Islet of Langerhans (tissue), 1 donor: ENCODE data around the gene MMS19.
"Not testable (repeated sequence)": the region's sequence is repeated elsewhere in the genome, so short reads cannot be mapped to it uniquely, and the experiment has no call there.

ENCODE experiments used
- FAIRE-seq: peaks from one replicate; lab custom pipeline; 2011; peaks lifted over from hg19 to GRCh38; lab: Jason Lieb, UNC

MMS19 gene

DNA sequence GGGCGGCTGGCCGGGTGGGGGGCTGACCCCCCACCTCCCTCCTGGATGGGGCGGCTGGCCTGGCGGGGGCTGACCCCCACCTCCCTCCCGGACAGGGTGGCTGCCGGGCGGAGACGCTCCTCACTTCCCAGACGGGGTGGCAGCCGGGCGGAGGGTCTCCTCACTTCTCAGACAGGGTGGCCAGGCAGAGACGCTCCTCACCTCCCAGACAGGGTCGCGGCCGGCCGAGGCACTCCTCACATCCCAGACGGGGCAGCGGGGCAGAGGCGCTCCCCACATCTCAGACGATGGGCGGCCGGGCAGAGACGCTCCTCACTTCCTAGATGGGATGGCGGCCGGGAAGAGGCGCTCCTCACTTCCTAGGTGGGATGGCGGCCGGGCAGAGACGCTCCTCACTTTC is 30.7 kb upstream of the MMS19 start:
- FAIRE-seq, result not testable (repeated sequence)

DNA sequence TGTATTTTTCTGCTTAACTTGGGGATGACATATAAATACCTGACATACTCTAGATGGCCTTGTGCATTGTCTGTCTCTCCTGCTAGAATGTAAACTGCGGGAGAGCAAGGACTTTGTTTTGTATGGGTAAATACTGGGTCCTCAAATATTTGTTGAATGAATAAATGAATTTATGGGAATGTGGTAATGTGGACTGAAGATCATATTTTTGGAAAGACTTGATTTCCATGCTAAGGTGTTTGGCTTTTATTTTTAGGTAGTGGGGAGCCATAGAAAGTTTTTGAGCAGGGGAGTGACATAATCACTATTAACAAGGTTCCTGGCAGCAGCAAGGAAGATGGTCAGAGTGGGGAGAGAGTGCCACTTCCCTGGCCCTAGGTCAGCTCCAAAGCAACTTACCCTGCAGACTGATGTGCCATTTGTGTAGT is 27.5 kb upstream of the MMS19 start:
- FAIRE-seq, result no peak

DNA sequence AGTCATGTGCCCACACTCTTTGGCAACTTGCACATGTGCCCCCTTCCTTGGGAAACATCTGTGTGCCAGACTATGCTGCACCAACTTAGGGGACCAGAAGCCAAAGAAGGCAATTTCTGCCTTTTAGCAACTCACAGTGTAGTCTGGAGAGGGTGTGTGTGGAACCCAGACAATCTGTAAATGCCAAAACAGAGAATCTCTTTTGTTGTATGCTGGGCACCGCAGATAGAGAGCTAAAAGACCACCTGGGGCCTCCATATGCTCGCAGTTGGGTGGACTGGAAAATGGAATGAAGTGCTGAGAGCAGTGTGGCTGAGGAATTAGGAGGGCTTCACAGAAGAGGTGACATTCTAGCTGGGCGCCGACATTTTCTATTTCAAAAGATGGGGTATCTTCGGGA is 26.9 kb upstream of the MMS19 start:
- no peak for FAIRE-seq

DNA sequence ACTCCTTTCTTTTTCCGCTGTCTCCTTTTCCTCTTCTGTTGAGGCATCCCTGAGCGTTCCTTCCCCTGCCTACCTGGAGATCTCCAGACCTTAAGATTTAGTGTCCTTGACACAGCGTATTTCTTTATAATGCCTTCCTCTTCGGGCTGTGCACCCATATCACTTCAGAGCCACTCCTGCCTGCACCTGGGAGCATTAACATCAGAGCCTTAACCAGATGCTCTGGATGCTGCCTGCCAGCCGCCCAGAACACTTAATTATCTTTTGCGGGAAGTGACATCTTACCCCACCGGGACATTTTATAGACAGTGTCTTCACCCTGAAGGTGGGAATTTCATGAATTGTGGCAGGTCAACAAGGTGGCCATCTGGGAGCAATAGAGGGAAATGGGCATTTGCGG is 24.7 kb upstream of the MMS19 start:
- no peak for FAIRE-seq

DNA sequence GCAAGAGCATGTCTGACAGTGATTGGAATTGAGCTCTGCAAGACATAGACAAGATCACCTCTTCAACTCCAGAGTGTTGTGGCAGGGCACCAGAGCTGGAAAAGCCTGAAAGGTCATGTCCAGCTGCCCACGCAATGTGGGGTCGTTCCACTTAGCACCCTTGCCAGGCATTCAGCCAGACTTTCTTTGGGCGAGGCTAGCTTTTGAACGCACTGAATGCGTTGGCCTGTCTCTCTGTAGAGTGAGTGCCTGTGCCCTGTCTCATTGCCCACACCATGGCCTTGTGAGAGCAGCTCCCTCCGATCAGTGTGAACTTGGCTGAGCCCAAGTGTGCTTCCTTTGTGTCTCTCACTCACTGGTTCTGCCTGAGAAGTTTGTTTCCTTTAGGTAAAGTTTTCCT is 23.8 kb upstream of the MMS19 start:
- FAIRE-seq, result no peak

DNA sequence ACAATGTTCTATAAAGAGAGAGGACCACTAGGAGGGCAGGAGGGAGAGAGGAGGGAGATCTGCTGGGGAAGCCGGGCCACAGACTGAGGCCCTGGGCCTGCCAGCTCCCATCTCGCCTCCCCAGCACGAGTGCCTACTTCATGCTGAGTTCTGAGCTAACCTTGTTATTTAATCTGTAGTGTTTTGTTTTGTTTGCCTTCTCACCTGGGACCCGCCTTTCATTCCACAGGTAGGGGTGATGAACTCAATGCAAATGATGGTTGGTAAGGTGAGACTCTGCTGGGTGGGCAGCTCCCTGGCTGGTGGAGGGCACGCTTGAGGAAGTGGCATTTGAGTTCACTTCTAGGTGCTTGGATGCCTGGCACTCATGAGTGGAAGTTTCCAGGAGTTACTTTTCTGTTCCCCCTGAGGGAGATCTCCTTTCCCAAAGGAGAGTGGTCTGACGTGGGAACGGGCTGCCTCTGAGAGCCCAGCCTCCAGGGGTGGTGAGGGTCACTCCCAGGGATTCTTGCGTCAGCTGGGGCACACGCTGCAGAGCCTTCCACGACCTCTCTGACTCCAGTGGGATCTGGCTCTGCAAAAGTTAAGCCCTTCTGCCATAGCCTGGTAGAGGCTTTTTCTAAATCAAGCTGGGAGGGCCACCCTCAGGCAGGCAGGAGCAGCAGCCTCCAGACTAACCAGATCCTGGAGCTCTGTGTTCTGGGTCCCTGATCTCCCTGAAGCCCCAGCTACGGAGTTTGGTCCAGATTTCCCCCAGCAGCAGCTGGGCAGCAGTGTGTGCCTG is 22.9 kb upstream of the MMS19 start:
- no peak for FAIRE-seq

DNA sequence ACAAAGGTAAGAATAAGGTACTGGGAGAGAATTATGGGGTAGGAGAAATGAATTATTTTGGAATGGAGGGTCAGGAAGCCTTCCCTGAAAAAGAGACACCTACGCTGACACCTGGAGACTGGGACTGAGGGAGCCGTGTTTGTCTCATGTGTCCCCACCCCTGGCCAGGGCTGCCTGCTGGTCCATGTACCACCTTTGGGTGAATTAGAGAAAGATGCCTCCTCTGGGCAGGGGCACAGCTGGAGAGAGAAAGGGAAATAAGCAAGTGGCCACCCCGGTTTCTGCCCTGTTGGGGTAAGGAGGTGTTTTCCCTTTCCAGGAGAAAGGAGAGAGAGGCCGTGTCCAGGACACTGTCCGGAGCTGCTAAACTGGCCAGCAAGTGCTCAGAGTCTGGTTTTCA is 22.3 kb upstream of the MMS19 start:
- no peak for FAIRE-seq

DNA sequence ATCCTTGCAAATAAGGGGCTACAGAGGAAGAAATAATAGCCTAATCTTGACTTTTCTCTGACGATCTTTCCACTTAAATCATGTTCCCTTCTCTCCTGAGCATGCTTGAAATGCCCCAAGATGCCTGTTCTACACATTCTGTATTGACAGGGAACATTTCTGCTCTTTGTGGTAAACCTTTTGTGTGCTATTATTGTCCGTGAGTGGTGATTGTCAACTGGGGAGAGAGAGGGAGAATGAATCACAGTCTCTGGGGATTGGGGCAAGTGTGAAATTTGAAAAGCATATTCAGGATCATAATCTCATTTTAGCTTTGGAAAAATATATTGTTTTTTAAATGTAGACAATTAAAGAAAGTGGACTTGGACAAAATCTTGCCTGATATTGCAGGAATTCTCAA is 21.1 kb upstream of the MMS19 start:
- FAIRE-seq, result no peak

DNA sequence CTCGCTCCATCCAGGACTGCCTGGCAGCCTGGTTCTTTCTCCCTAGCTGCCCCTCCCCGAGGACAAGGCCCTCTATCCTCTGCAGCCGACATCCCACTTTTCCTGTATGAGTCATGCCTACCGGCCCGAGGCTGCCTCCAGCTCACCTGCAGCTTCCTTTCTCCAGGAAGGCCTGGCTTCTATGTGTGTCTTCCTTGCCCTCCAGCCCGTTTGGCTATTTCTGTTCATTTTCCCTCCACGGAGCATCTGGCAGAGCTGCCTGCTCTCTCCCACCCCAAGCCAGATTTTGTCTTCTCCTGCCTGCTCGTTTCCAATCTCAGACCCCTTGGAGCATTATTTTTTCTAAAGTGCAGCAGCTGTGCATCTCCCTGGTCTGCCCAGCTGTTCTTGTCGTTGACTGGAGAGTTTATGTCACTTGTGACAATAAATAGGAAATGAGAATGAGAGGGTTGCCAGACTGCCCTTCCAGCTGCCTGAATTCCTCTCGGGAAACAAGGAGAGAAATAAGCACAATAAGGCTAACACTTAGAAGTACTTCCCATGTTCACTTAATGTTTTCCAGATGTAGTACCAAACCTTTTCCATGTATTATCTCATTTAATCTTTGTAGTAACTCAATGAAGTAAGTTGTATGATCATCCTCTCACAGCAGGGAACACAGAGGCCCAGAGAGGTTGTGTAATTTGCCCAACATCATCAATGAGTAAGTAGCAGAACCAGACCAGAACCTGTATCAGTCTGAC is 20.2 kb upstream of the MMS19 start:
- no peak for FAIRE-seq

DNA sequence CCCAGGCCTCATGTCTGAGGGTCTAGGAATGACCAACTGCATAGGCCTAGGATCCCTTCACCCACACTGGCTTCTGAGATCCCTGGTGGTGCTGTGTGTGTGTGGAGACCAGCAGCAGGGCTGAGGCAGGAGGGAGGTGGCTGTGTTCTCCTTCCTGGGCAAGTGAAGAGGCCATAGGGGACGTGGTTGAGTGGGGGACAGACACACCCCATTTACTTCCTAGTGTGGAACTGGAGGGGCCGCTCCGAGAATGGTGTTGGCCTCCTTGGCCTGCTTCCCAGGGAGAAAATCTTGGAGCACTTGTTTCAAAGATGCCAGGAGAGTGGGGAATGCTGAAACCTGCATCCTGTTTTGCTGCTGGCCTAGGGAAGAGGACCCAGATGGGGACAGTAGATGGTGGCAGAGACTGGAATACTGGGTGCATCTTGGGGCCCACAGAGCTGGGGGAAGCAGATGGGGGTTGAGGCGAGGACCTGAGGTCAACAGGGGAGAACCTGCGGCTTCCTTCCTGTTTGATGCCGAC is 19.6 kb upstream of the MMS19 start:
- no peak for FAIRE-seq

DNA sequence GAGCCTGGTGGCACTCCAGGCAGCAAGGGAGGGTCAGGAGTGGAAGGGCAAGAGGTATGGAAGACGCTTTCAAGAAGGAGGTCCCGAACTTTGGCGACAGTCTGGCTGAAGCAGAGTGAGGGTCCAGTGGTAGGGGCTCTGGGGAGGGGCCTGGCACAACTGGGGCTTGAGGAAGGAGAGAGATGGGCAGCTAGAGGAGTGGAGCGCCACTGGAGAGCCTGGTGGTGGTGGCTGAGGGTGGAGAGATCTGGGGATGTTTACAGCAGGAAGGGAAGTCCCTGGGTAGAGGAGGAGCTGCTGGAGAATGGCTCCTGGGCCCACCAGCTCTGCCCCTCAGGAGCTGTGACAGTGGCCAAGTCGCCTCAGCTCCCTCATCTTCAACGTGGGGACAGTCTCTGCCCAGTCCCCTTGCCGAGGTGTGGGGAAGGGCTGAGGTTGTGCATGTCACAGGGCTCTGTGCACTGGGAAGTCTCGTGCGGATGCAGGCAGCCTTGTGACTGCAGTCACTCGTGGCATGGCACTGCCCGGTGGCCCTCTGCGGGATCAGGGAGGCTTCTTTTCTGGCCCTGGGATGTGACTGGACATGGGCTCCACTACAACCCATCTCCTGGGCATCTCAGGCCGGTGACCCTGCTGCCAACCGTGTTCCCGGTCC is 19.0 kb upstream of the MMS19 start:
- FAIRE-seq, result no peak

DNA sequence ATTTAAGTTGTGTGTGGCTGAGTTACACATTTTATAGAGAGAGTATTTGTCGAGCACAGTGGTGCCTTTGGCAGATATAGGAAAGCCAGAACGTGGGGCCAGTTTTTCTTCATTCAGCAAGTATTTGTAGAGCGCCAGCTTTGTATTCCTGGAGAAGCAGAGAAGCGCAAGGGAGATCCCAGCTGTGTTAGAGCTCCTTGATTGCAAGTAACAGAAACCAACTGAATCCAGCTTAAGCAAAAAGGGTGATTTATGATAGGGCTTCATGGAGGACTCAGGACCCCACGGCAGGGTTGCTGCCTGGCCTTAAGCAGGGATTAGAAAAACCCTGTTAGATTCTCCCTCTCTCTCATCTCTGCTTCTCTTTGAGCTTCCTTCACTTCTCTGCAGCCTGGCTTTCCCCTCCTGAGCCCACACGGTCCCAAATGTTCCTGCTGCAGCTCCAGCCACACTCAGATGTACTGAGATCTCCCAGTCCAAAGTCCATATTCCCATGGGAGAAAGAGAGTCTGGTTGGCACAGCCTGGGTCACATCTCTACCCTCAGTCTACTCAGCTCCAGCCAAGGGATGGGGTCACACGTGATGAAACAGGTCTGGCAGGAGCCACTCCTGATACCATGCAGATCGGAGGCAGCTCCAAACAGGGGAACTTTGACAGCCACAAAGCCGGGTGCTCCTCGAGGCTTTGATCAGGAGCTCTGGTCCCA is 17.2 kb upstream of the MMS19 start:
- no peak for FAIRE-seq

DNA sequence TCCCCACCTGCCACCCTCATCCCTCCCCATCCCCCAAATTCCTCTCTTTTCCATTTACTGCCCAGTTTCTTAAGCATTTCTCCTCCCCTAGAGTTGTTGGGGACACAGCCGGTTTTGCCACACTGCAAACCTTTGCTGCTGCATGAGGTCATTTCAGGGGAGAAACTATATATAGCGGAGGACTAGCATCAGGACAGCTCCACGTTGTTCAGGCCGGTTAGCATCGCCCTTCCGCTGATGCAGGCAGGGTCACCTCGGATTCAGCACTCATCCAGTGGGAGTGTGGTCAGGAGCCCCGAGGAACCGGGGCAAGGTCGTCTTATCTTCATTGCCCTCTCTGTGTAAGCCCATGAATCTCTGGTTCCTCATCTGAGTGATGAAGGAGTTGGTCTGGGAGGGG is 16.1 kb upstream of the MMS19 start:
- FAIRE-seq, result no peak

DNA sequence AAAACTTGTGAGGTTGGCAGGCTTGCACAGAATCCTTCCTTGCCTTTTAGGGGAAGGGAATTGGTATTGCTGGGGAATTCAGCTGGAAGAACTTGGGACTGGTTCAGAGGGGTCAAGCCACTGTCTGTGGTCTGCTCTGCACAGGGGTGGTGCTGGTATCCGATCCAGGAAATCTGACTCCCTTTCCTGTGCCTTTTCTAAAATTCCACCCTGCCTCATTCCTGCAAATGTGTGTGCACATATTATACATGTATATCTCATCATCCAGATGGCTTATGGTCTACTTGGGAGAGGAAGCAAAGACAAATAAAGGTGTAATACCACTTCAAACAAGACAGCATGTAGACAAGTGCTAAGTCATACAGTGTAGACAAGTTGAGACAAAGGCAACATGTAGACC is 14.8 kb upstream of the MMS19 start:
- no peak for FAIRE-seq

DNA sequence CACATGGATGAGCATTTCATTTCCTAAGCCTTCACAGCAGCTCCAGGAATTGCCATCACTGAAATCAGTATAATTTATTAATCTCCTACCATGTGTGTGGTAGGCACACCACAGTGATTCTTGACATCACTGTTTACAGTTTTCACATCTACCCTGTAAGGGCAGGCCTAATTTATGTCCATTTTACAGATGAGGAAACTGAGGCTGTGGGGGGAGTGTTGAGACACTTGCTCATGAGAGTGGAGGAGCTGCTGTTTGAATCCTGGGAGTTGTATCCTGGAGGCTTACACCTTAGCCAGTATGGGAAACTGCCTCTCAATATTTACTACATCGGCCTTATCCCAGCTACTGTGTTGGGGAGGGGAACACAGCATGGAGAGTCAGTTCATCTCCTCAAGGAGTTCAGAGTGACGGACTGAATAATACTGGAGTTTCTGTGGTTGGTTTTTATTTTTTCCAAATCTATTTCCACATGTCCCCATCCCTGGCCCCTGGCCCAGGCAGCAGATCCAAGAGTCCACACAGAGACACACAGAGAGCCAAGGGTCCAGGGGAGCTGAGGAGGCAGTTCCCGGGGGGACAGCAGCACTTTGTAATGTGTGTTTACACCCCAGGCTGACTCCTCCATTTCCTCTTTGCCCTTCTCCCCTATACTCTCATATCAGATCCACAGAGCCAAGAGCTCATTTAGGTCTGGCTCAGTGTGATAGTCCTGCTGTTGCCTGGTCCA is 13.7 kb upstream of the MMS19 start:
- no peak for FAIRE-seq

DNA sequence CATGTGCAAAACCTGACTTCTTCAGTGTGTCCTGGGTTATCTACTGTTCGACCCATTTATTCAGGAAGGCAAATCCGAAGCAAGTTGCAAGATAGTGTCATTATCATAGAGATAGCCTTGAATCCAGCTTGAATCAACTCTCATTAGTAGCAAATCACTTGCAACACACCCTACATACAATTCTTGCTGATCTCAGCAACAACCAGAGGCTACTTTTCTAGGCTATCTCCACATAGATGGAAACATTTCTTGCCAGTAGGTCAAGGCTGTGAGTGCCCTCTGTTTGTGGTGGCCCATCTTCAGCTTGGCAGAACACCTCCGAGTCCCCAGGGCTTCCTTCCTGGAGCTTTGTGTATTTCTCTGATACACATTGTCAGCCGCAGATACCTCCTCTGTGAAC is 12.5 kb upstream of the MMS19 start:
- FAIRE-seq, result no peak

DNA sequence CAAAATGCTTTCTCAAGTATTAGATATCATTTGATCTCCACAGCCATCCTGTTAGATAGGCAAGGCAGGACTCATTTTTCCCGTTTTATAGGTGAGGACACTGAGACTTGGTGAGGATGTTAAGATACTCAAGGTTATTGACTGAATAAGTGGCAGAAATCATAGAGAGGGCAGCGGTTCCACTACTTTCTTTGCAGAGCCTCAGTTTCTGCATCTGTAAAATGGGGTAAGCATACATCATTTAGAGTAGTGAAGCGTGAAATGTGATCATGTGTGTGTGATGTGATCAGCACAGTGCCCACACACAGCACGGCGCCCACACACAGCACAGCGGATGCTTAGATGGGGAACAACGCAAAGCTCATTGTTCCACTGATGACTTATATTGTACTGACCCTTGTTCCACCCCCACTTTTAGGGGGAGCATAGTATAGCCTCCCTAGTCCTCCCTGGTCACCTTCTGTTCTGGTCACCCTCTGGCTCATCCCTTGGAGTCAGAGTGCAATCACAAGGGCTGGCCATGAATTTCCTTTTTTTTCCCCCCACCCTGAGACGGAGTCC is 11.0 kb upstream of the MMS19 start:
- FAIRE-seq, result no peak

DNA sequence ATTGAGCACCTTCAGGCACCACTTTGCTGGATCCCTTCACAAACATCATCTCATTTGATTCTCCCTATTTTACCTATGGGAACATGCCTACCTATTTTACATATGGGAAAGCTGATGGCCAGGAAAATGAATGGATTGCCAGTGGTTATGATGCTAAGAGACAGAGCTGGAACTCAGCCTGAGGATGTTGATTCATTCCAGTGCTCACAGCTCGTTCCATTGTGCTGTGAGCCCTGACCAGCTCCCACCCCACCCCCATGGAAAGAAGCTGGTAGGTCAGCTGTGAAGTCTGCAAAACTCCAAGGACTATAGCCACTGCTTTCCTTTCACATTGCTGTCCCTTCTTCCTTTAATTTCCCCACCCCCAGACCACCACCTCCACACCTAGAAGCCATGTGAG is 10.1 kb upstream of the MMS19 start:
- FAIRE-seq, result no peak

DNA sequence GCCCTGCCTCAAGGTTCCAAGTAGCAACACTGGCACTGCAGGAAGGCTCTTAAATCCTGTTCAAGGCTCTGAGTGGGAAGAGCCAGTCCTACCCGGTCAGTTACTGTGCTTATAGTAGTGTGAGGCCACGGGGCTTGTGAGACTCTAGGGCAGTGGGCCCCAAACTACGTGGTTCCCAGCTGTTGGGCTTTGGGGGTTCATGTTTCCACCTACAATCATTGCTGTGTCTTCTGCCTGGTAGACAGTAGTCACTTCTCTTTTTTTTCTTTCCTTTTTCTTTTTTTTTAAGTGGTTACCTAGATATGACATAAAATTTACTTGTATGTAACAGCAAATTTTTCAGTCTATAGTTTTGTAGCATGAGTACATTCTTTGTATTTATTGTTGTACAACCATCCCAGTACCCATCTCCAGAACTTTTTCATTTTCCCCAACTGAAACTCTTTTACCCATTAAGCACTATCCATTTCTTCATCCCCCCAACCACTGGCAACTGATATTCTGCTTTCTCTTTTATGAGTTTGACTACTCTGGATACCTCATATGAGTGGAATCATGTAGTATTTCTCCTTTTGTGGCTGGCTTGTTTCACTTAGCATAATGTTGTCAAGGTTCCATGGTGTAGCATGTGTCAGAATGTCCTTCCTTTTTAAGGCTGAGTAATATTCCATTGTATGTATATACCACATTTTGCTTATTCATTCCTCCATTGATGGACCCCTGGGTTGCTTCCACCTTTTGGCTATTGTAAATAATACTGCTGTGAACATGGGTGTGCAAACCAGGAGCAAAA is 8.2 kb upstream of the MMS19 start:
- no peak for FAIRE-seq

DNA sequence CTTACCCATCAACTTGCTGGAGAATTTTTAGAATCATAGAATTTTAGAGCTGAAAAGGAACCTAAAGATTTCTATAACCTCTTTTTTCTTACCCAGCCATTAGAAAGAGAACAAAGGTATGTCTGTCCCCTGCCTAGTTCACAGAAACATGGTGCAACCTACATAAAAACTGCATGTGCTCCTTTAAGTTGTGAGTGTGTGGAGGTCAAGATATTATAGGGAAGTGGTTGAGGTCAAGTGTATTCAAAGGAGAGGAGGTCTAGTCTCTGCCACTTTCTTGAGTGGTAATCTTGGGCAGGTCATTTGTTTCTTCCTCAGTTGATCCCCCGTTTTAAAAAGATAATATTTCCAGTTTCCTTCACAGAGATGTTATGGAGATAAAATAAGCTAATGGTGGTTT is 6.9 kb upstream of the MMS19 start:
- FAIRE-seq, result no peak

DNA sequence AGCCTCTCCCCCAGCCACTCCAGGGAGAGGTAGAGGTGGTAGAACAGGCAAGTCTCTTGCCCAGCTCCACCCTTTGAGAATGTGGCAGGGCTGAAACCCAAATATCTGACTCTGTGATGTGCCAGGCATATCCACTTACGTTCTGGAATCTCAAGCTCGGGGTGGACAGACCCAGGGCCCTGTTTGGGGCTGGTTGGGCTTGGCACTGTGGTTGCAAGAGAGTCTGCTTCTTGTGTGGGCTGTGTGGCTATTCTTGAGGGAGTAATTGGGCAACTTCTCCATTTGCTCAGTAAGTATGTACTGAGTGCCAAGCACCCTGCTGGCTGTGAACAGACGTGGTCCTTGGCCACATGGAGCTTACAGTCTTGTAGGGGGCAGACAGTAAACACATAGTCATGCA is 5.2 kb upstream of the MMS19 start:
- no peak for FAIRE-seq
